Activated CD4-positive, alpha-beta T cell treated with anti-CD3 and anti-CD28 coated beads, Interleukin-2, Interleukin-4, amounts not matched to agents 100 ng/mL and 50 ng/mL, durations not matched to agents 16 hours and 8 hours (primary cell): Measurements from ENCODE around the gene CD8B.

Experiments
- DNase-seq: peaks from one replicate; pipeline ENCODE4 v3.0.0-alpha.2; 2020; ENCODE audit warnings: low spot score

CD8B gene

GRCh38 chr2:86806059-86806857 is 55.4 kb downstream of the CD8B start:
- no peak for DNase-seq

- no peak for DNase-seq
Observed at GRCh38 chr2:86800856-86801567, 60.7 kb downstream of the CD8B start.

- DNase-seq: no peak
Observed at GRCh38 chr2:86794861-86795260, 66.8 kb downstream of the CD8B start.

GRCh38 chr2:86793752-86794151 is 67.9 kb downstream of the CD8B start:
- DNase-seq: no peak

GRCh38 chr2:86791573-86791972 is 70.1 kb downstream of the CD8B start:
- DNase-seq: no peak

GRCh38 chr2:86790676-86791572 is 70.8 kb downstream of the CD8B start, which contains the start of gene CD8A:
TSS of gene CD8A (minus strand) at chr2:86790913. CDS start at chr2:86790825, 88 bp downstream.
- DNase-seq: no peak

GRCh38 chr2:86790134-86790675 is 71.5 kb downstream of the CD8B start:
- no peak for DNase-seq

- no peak for DNase-seq
Observed at GRCh38 chr2:86789687-86790133, 72.0 kb downstream of the CD8B start.

GRCh38 chr2:86788881-86789686 is 72.6 kb downstream of the CD8B start:
- DNase-seq: no peak

GRCh38 chr2:86788165-86788564 is 73.5 kb downstream of the CD8B start:
- DNase-seq: no peak

GRCh38 chr2:86787736-86788135 is 74.0 kb downstream of the CD8B start:
- no peak for DNase-seq

GRCh38 chr2:86786001-86786536 is 75.6 kb downstream of the CD8B start:
- DNase-seq: no peak

- no peak for DNase-seq
Observed at GRCh38 chr2:86785456-86785855, 76.2 kb downstream of the CD8B start.

- DNase-seq: no peak
Observed at GRCh38 chr2:86783615-86784339, 77.9 kb downstream of the CD8B start.

- no peak for DNase-seq
Observed at GRCh38 chr2:86782748-86783147, 78.9 kb downstream of the CD8B start.

GRCh38 chr2:86781363-86781762 is 80.3 kb downstream of the CD8B start:
- DNase-seq: no peak

GRCh38 chr2:86779971-86780370 is 81.7 kb downstream of the CD8B start:
- no peak for DNase-seq

- no peak for DNase-seq
Observed at GRCh38 chr2:86778957-86779356, 82.7 kb downstream of the CD8B start.

- no peak for DNase-seq
Observed at GRCh38 chr2:86776532-86776931, 85.2 kb downstream of the CD8B start.

GRCh38 chr2:86775338-86775737 is 86.3 kb downstream of the CD8B start:
- DNase-seq: no peak
